Fibroblast of gingiva (primary cell): ENCODE measurements around the gene KRTAP15-1.

ENCODE experiments used
- DNase-seq: peaks from one replicate; pipeline ENCODE4 v3.0.0-alpha.2; 2011; ENCODE audit warnings: low read depth

KRTAP15-1 gene, protein sequence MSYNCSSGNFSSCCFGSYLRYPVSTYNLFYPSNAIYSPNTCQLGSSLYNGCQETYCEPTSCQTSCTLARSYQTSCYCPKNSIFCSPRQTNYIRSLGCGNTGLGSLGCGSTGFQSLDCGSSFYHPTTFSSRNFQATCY

DNA sequence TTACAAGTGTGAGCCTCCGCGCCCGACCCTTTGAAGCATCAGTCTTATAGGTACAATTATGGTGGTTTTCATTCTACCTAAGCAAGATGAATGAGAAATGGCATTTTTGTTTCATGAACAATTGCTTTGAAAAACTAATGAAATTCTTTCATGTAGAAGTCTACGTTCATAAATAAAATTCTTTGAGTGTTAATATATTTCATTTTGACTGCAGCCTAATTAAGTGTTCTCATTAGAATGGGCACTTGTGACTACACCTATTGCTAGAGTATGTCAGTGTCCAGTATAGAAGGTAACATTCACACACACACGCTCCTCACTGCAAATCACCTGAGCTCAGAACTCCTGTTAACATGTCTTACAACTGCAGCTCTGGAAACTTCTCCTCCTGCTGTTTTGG lies at the start of gene KRTAP15-1:
Gene KRTAP15-1 (plus strand): TSS at position 301 of the 400 bp plus-strand sequence. CDS start 53 bp downstream, at position 354.
- DNase-seq = no peak

DNA sequence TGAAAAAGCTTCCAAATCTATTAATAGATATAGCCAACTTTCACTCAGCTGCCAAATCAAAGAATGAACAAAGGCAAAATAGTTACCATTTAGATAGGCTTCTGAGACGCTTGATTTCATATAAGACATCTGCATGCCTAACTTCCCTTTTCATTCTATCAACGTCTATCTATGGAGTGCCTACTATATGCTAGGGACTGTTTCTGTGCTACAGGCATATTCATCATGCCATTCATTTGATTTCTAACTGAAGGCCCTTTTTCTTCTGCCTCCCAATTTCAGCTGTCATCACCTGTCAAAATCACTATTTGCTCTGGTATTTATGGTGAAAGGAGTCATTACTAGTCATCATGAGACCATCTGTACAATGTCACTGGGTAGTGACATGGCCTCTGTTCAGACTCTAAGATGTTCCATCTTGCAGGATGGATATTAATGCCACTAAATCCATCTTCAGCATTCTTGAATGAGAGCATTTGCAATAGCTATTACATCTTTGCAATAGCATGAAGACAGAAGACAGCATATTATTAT lies 48.5 kb upstream of the KRTAP15-1 start:
- DNase-seq = no peak

DNA sequence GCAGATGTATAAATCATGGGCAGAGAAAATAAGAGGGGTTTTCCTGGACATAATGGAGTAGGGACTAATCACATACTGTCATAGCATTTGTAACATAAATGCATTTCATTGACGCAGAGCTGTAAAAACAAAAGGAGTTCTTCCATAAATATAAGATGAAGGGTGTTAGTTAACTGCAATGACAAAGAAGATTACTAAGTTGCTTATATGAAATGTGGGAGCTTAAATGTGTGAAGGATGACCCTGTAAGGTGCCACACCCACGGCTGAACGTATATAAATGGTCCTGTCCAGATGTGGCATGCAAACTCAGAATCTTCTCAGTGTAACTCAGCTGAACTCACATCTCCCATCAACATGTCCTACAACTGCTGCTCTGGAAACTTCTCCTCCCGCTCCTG lies 44.3 kb upstream of the KRTAP15-1 start, which contains the start of gene KRTAP13-1:
Gene KRTAP13-1 (plus strand): TSS at position 301 of the 400 bp plus-strand sequence. CDS start 56 bp downstream, at position 357.
- no peak for DNase-seq

DNA sequence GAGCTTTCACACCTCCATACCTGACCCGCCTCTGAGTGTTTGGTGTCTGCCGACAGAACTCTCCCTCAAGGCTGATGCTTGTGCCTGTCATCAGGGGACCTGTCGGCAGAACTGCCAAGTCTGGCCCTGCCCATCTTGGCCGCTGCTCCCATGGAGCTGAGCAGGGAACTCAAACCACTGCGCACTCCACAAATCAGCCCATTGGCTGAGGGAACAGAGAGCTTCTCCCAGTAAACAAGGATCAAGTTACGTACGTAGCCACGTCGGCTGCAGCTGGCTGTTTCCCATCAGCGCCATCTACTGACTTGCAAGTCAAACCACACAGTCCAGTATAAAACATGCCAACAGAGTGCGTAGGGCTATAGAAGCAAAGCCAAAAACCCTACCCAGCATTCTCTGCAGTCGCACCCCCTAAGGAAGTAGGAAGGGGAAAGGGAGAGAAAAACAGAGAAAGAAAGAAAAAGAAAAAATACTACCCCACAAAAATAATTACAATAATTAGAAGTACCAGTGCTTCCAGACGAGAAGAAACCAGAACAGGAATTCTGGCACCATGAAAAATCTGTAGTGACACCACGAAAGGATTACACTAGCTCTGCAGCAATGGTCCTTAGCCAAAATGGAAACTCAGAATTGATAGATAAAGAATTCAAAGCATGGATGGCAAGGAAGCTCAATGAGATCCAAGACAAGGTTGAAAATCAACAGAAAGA lies 31.1 kb upstream of the KRTAP15-1 start:
- peak; percentile 4 for DNase-seq

DNA sequence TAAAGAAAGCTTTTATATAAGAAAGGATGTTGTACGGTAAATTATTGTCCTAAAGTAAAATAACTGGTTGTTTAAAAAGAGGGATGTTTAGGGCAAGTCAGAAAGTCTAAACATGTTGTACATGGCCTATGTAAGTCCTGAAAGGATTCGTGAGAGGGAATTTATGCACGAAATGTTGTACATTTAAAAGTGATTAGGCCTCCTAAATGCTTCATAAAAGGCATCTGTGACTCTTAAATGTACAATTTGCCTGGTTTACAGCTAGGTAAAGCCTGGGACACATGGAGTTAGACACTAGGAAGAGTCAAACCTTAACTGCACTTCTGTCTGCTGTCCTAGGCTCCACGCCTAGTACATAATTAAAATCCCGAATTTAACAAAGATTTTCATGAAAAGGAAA lies 24.1 kb upstream of the KRTAP15-1 start:
- no peak for DNase-seq

DNA sequence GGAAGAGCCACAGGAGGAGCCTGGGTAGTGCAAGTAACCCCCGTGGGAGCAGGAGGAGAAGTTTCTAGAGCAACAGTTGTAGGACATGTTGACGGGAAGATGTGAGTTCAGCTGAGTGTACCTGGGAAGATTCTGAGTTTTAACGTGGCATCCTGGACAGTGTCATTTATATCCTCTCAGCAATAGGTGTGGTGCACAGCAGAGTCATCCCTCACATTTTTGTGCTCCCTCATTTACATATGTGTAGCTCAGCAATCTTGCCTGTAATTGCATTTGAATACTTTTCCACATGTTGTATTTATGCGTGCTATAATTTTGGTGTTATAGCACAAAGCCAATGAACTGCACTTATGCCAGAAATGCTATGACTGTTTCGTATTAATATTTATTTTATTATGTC lies 14.2 kb upstream of the KRTAP15-1 start, which contains the start of gene KRTAP13-3:
Gene KRTAP13-3 (minus strand): TSS at position 101 of the 400 bp plus-strand sequence. CDS start 14 bp downstream, at position 87.
- no peak for DNase-seq

DNA sequence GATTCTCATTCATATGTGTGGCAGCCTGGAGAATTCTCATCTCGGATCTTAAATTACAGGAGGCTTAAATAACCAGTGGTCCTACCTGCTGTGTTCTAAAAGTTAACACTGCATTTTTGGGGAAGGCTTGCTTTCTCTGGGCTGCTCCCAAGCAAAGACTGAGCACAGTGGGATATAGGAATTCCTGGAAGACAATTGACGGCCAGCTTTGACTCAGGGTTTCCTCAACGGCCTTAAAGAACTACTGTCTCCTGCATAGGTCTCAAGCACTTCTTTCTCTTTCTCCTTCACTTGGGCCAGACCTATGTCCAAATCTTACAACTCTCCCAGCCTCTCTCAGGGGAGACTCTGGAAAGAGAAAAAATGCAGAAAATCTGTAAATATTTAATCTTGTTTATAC lies 13.3 kb upstream of the KRTAP15-1 start:
- DNase-seq = no peak

DNA sequence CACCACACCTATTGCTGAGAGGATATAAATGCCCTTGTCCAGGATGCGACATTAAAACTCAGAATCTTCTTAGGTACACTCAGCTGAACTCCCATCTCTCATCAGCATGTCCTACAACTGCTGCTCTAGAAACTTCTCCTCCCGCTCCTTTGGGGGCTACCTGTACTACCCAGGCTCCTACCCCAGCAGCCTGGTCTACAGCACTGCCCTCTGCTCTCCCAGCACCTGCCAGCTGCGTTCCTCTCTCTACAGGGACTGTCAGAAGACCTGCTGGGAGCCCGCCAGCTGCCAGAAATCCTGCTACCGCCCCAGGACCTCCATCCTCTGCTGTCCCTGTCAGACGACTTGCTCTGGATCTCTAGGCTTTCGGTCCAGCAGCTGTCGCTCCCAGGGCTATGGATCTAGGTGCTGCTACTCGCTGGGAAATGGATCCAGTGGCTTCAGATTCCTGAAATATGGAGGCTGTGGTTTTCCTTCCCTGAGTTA lies 9.9 kb upstream of the KRTAP15-1 start, which contains the start of gene KRTAP13-4:
Gene KRTAP13-4 (plus strand): TSS at position 51 of the 486 bp plus-strand sequence. CDS start 56 bp downstream, at position 107.
- no peak for DNase-seq

DNA sequence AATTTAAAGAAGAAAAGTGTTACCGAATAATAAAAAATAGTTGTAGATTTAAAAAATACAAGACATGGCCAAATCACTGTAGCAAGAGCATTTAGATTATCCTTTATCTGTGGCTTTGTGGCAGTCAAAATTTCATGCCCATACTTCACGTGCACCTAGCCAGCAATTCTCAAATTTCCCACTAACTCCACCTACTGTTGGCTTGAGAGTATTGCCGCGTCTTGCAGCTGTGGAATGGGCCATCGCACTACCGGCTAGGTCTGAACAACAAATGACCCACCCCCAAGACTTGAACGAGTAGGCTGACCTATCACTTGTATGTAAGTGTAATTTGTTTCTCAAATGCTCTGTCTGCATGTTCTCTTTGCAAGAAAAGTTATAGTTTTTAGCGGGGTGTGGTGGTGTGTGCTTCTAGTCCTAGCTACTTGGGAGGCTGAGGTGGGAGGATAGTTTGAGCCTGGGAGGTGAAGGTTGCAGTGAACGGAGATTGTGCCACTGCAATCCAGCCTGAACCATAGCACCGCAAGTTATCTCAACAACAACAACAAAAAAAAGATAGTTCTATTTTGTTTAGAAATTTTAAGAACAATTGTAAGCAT lies 5.9 kb upstream of the KRTAP15-1 start:
- DNase-seq = no peak

DNA sequence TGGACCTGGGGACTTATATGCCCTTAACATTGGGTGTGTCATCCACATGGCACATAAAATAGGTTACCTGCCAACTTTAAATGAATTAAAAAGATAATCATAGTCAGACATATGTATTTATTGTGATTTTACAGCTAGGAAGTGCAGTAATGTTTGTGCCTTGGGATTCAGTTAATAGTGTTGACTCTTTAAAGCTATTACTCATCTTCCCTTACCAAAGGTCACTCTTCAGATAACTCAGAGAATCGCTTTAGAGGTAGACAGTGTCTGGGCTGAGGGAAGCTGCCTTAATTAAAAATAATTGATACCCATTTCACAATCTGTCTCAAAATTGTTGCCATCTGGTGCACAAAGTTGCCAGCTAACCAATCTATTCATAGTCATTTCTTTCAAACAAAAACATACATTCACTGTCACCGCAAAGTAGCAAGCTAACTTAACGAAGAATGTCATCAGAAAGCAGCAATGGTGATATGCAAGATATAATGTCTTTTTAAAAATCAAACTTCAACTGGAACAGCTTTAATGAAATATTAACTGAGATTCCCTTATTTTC lies 3.0 kb upstream of the KRTAP15-1 start:
- no peak for DNase-seq

DNA sequence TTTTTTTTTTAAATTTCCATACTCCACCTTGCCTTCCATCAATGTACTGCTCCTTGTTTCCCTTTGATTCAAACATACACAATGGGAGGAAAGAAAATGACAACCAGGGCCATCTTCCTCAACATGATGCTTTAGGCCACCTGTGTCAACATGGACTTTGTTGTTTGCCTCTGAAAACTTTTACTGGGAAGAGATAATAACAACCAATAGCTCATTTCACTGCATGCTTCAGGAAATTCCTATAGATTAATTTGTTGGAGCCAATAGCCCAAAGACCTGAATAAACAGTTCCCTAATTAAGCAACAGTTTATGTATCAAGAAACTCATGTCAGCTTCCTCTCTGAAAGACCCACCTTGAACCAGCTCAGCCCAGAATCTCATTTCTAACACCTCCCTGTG lies 3.2 kb downstream of the KRTAP15-1 start:
- DNase-seq = no peak

DNA sequence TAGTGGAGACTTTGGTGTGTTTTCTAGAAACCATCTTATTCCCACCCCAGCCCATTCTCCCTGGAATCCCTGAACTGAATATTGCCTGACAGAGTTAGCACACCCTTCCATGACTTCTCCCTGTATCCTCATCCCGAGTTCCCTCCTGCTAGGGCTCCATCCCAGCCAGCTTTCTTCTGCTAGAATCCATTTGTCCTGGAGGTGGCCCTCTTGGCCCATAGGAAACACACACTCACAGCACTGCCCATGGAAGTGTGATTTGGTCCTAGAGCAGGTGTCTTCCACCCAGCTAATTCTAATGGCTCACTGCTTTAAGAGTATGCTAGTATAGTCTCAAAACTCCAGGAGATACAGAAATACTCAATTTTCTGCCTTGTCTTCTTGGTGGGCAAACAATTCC lies 4.1 kb downstream of the KRTAP15-1 start:
- DNase-seq = no peak

DNA sequence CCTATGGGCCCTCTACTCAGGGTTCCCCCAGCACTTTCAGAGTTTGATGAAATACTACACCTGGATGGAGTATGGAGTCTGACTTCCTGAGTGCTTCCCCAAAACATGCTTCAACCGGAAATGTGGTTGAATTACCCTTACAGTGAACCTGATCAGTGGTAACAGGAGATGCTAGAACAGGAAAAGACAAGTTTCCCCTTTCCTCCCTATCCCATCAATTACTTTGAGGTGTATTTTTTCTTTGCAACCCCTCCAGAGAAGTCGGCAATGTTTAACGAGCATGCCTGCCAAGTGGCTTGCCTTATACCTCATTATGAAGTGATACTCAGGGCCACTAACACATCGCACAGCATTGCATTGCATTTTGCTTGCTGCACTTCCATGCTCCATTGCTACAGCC lies 7.0 kb downstream of the KRTAP15-1 start:
- DNase-seq = no peak

DNA sequence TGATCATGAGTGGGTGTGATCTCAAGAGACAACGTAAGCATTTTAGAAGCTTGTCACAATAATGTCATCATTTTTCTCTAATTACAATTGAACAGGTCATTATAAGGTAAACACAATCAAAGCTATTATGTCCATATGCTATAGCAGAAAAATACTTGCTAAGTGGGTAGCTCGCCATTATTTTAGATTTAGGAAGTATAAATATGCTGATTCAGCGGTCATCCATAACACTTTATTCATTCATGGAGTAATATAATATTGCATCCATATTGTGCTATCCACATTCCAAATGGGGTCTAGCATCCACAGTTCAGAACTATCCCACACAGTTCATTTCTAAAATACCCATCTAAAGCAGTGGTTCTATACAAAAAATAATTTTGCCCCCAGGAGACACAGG lies 8.4 kb downstream of the KRTAP15-1 start:
- no peak for DNase-seq

DNA sequence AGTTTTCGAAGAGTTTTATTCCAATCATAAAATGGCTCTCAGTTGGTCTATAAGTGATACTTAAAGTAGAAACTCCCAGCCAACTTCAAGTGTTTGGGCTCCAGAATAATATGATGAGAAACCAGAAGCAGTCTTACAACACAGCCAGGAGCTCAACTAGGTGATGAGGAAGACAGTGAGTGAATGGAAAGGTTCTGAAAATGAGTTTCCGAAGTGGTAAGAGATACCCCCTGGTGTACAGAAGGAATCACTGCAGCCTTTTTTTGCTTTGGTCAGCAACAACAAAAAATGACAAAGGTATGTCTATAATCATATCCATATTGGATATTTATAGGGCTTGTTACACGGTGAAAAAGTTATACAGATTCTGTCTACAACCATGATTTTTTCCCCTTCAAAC lies 23.6 kb downstream of the KRTAP15-1 start:
- no peak for DNase-seq

DNA sequence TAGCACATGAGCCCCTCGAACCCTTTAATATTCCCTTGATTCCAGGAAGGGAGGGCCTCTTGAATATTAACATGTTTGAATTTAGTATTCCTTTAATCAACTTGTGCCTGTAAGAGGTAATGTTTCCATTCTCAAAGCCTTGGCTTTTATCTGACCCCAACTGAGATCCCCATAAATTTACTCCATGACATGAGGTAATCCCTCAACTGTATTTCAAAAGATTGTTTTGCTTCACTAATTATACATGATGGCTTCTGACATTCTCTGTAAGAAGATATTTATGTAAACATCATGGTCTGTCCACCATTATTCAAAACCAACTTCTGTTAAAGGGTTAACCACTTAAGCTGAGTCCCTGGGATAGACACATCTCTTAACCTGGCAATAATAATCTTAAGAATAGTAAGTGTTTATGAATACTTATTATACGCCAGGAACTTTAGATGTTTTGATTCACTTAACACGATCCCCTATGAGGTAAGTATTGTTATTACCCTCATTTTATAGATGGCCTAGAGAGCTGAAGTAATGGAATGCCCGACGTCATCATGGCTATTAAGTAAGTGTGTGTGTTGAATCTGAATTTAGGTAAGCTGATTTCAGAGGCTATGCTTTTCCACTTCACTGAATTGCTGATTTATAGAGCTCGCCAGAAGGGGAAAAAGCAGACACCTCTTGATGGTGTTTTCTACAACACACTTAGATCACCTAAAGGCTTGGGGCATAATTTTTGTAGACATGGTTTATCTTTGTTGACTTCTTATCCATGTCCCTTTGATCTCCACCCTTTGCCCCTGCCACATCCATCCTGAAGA lies 29.0 kb downstream of the KRTAP15-1 start:
- DNase-seq = no peak

DNA sequence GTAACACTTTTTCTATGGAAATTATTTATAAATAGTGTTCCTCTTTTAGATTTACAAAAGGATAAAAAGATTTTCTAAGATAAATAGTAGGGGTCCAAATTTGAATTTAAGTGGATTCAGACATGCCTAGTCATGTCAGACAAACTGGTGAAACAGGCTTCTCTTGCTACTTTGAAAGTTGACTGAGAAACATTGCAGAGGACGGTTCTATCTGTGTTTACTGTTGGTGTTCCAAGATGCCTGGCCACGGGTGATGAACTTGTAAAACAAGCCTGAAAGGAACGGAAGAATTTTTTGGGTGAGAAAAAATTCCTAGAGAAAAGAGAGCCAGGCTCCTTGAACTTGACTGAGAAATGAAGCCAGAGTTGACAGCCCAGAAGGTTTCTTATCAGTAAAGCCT lies 37.9 kb downstream of the KRTAP15-1 start:
- no peak for DNase-seq

DNA sequence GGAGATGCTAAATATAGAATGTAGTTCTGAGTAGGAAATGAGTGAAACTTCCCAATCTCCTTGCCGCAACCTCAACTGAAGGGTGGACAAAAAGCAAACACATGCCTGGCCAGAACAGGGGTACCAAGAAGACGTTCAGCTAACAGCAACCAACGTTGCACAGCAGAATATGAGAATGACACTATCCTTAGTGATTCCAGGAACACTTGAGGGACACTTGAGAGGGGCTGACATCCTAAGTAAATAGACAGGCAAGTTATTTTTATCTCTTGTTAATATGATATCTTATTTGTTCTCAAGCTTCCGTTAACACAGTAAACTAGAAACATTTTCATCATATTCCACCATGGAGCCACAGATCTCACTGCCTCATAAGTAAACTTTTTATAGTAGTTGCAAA lies 39.2 kb downstream of the KRTAP15-1 start:
- DNase-seq = no peak

DNA sequence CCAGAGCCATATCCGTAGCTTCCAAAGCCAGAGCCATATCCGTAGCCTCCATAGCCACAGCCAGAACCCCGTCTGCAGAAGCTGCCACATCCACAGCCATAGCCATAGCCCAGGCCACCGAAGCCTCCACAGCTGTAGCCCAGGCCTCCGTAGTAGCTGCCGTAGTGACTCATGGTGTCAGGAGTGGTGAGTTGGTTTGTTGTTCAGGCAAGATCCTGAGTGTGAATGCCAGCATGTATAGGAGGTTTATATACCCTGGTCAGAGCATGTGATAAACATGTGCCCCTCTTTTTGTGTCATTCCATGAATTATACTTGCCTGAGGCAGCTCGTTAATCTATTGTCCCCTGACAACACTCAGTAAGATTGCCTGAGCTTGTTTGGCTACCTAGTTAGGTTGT lies 40.1 kb downstream of the KRTAP15-1 start, which contains the start of gene KRTAP19-1:
Gene KRTAP19-1 (minus strand): TSS at position 223 of the 400 bp plus-strand sequence. CDS start 50 bp downstream, at position 173.
- no peak for DNase-seq

DNA sequence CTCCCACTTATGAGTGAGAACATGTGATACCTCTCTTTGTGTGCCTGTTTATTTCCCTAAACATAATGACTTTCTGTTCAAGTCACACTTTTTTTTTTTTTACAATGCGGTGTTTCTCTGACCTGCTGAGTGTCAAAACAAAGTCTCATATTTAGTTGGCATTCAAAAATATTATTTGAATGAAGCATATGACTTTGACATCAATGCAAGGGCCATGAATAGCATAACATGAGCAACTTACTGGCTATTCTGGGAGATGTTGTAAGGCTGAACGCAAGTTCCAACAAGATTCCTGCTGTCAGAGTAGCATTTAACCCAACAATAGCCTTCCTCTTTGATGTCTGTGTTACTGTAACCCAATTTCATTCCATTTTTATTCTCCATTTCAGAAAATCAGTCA lies 42.1 kb downstream of the KRTAP15-1 start:
- DNase-seq = no peak

DNA sequence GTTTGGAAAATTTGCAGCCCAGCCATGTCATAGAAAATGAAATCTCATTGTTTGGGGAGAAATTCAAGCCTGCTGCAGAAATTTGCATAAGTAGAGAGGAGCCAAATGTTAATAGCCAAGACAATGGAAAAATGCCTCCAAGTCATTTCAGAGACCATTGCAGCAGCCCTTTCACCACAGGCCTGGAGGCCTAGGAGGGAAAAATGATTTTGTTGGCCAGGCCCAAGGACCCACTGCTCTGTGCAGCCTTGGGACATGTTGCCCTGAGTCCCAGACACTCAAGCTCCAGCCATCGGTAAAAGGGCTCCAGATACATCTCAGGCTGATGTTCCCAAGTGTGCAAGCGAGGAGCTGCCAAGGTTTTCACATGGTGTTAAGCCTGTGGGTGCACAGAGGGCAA lies 46.1 kb downstream of the KRTAP15-1 start:
- no peak for DNase-seq
